ENCODE results near the gene ANKRD29.

DNA sequence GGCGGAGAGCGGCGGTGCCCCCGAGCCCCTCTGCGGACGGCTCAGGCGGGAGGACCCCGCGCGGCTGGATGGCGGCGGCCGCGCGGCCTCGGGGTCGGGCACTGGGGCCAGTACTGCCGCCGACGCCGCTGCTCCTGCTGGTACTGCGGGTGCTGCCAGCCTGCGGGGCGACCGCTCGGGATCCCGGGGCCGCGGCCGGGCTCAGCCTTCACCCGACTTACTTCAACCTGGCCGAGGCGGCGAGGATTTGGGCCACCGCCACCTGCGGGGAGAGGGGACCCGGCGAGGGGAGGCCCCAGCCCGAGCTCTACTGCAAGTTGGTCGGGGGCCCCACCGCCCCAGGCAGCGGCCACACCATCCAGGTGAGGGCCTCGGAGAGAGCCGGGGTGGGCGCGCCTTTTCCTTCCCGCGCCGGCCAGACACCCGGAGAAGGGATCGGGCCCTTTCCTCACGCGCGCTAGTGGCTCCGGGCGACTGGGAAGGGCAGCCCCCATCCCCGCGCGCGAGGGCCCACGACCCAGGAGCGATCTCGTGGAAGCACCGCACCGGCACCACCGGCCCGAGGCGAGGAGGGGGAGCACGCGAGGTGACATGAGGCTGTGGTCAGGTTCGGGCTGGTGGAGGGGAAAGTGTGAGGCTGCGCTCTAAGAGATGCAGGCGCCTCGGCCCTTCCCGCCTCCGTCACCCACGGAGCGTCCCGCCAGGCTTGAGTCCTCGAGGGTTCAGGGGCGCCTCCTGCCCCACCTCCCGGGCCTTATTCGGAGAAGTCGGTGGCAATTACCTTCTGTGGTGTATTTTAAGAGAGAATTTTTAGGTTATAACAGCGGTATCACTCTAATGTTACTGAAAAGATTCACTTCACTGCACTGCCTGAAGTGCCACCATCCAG is 27.1 kb upstream of the ANKRD29 start:
- TF ChIP-seq, protein P1, sequence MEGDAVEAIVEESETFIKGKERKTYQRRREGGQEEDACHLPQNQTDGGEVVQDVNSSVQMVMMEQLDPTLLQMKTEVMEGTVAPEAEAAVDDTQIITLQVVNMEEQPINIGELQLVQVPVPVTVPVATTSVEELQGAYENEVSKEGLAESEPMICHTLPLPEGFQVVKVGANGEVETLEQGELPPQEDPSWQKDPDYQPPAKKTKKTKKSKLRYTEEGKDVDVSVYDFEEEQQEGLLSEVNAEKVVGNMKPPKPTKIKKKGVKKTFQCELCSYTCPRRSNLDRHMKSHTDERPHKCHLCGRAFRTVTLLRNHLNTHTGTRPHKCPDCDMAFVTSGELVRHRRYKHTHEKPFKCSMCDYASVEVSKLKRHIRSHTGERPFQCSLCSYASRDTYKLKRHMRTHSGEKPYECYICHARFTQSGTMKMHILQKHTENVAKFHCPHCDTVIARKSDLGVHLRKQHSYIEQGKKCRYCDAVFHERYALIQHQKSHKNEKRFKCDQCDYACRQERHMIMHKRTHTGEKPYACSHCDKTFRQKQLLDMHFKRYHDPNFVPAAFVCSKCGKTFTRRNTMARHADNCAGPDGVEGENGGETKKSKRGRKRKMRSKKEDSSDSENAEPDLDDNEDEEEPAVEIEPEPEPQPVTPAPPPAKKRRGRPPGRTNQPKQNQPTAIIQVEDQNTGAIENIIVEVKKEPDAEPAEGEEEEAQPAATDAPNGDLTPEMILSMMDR (IDR thresholded peaks at IDR 0.05; ENCODE audit: insufficient read depth, low read length) = no peak
- TF ChIP-seq, protein P2, sequence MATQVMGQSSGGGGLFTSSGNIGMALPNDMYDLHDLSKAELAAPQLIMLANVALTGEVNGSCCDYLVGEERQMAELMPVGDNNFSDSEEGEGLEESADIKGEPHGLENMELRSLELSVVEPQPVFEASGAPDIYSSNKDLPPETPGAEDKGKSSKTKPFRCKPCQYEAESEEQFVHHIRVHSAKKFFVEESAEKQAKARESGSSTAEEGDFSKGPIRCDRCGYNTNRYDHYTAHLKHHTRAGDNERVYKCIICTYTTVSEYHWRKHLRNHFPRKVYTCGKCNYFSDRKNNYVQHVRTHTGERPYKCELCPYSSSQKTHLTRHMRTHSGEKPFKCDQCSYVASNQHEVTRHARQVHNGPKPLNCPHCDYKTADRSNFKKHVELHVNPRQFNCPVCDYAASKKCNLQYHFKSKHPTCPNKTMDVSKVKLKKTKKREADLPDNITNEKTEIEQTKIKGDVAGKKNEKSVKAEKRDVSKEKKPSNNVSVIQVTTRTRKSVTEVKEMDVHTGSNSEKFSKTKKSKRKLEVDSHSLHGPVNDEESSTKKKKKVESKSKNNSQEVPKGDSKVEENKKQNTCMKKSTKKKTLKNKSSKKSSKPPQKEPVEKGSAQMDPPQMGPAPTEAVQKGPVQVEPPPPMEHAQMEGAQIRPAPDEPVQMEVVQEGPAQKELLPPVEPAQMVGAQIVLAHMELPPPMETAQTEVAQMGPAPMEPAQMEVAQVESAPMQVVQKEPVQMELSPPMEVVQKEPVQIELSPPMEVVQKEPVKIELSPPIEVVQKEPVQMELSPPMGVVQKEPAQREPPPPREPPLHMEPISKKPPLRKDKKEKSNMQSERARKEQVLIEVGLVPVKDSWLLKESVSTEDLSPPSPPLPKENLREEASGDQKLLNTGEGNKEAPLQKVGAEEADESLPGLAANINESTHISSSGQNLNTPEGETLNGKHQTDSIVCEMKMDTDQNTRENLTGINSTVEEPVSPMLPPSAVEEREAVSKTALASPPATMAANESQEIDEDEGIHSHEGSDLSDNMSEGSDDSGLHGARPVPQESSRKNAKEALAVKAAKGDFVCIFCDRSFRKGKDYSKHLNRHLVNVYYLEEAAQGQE (IDR thresholded peaks at IDR 0.05; ENCODE audit: insufficient replicate concordance, low read depth) = no peak
- TF ChIP-seq GABPA (IDR thresholded peaks at IDR 0.05; ENCODE audit: low read depth) (no peak), POLR2AphosphoS5 (IDR thresholded peaks at IDR 0.05; ENCODE audit: low read depth) (no peak)

Measured in HL-60 (cell line).